Trophoblast cell (in vitro differentiated cells and primary cell): ENCODE measurements around the gene ASXL2.

Experiments
- DNase-seq, 2 donors: peaks; one replicate each; pipeline ENCODE4 v3.0.0-alpha.2; 2016
- H2AFZ ChIP-seq: 2 replicates; pipeline ENCODE4 v1.6.1; 2013; ENCODE audit warnings: low read length, moderate library complexity, mild to moderate bottlenecking; ENCODE audit not compliant: insufficient read depth, poor library complexity
- H2AK5ac ChIP-seq: 2 replicates; pipeline ENCODE4 v1.6.1; 2013; ENCODE audit warnings: mild to moderate bottlenecking, low read length
- H2BK120ac ChIP-seq: 2 replicates; pipeline ENCODE4 v1.6.1; 2013; ENCODE audit warnings: low read length, mild to moderate bottlenecking, moderate library complexity; ENCODE audit not compliant: insufficient read depth, poor library complexity
- H2BK12ac ChIP-seq: 2 replicates; pipeline ENCODE4 v1.6.1; 2013; ENCODE audit warnings: mild to moderate bottlenecking, low read length, moderate library complexity
- H2BK5ac ChIP-seq: 2 replicates; pipeline ENCODE4 v1.6.1; 2013; ENCODE audit warnings: low read length, low read depth, moderate library complexity, mild to moderate bottlenecking; ENCODE audit not compliant: poor library complexity
- H3K14ac ChIP-seq: 2 replicates; pipeline ENCODE4 v1.6.1; 2013; ENCODE audit warnings: mild to moderate bottlenecking, low read length
- H3K18ac ChIP-seq: 2 replicates; pipeline ENCODE4 v1.6.1; 2013; ENCODE audit warnings: mild to moderate bottlenecking, low read length
- H3K23ac ChIP-seq: 2 replicates; pipeline ENCODE4 v1.6.1; 2013; ENCODE audit warnings: low read length
- H3K27ac ChIP-seq: 2 replicates; pipeline ENCODE4 v1.5.1; 2013; ENCODE audit warnings: low read depth, mild to moderate bottlenecking, inconsistent platforms, low read length, moderate library complexity
- H3K27me3 ChIP-seq: 2 replicates; pipeline ENCODE4 v1.6.1; 2013; ENCODE audit warnings: inconsistent platforms, mild to moderate bottlenecking, low read length, moderate library complexity; ENCODE audit not compliant: insufficient read depth
- H3K36me3 ChIP-seq, 2 experiments: 1 replicate in 1 of 2; 2 replicates in 1 of 2; pipeline ENCODE4 v1.6.1; 2013; ENCODE audit warnings: low read length in 2 of 2, mild to moderate bottlenecking in 2 of 2, moderate library complexity in 1 of 2; ENCODE audit not compliant: insufficient read depth in 2 of 2, control insufficient read depth in 1 of 2
- H3K4ac ChIP-seq: 2 replicates; pipeline ENCODE4 v1.6.1; 2013; ENCODE audit warnings: low read depth, mild to moderate bottlenecking, low read length, moderate library complexity
- H3K4me1 ChIP-seq, 2 experiments: 1 replicate in 1 of 2; 2 replicates in 1 of 2; pipeline ENCODE4 v1.6.1; 2013; ENCODE audit warnings: low read length in 2 of 2, mild to moderate bottlenecking in 2 of 2, moderate library complexity in 1 of 2; ENCODE audit not compliant: insufficient read depth in 2 of 2, control insufficient read depth in 1 of 2
- H3K4me2 ChIP-seq: 2 replicates; pipeline ENCODE4 v1.6.1; 2013; ENCODE audit warnings: inconsistent platforms, mild to moderate bottlenecking, low read length, moderate library complexity
- H3K4me3 ChIP-seq: 2 replicates; pipeline ENCODE4 v1.5.1; 2013; ENCODE audit warnings: mild to moderate bottlenecking, low read depth, low read length, inconsistent platforms
- H3K79me1 ChIP-seq: one replicate; pipeline ENCODE4 v1.6.1; 2013; ENCODE audit warnings: low read length
- H3K79me2 ChIP-seq: 2 replicates; pipeline ENCODE4 v1.6.1; 2013; ENCODE audit warnings: low read length, mild to moderate bottlenecking; ENCODE audit not compliant: control insufficient read depth, insufficient read depth, poor library complexity
- H3K9ac ChIP-seq: 2 replicates; pipeline ENCODE4 v1.6.1; 2013; ENCODE audit warnings: mild to moderate bottlenecking, low read length
- H3K9me3 ChIP-seq: 2 replicates; pipeline ENCODE4 v1.6.1; 2013; ENCODE audit warnings: low read depth, mild to moderate bottlenecking, control low read depth, inconsistent platforms, low read length; ENCODE audit not compliant: insufficient read depth
- H4K12ac ChIP-seq: 2 replicates; pipeline ENCODE4 v1.6.1; 2013; ENCODE audit warnings: low read depth, mild to moderate bottlenecking, low read length, moderate library complexity
- H4K8ac ChIP-seq: 2 replicates; pipeline ENCODE4 v1.6.1; 2013; ENCODE audit warnings: low read depth, mild to moderate bottlenecking, low read length, moderate library complexity
- H4K91ac ChIP-seq: one replicate; pipeline ENCODE4 v1.6.1; 2013; ENCODE audit warnings: low read depth, mild to moderate bottlenecking, low read length, moderate library complexity
- WGBS: extraction: QIAGEN DNeasy Blood & Tissue Kit; methylation state at CpG from one replicate; pipeline ENCODE4 v1.1.7; 2013; ENCODE audit warnings: missing lambda C conversion rate; ENCODE audit not compliant: insufficient read length, insufficient coverage; ENCODE audit errors: extremely low coverage; 5-methylcytosine and 5-hydroxymethylcytosine counted together

ASXL2 gene

DNA sequence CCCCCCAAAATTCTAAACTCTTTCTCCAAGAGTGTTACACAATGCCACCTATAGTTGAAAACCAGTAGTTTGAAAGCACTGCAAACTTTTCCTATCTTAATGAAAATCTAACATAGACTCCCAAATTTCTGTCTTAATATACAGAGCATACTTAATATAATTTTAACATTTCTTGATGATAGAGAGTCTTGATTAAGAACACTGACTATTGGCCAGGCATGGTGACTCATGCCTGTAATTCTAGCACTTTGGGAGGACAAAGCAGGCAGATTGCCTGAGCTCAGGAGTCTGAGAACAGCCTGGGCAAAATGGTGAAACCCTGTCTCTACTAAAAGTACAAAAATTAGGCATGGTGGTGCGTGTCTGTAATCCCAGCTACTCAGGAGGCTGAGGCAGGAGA lies 34.2 kb downstream of the ASXL2 start:
- Histone ChIP-seq H2BK12ac (no peak overlapping the region), H3K36me3 (no peaks in the 10 kb centered on the region), H3K4me3 (no peak overlapping the region), H4K12ac (no peak overlapping the region), H3K27me3 (no peaks in the 10 kb centered on the region), H2AK5ac (no peak overlapping the region), H3K27ac (no peak overlapping the region), H3K79me2 (no peaks in the 10 kb centered on the region), H3K4me1 (no peaks in the 10 kb centered on the region), H3K9ac (no peak overlapping the region), H3K4me2 (no peak overlapping the region), H2BK5ac (no peak overlapping the region), H3K23ac (no peak overlapping the region), H4K91ac (no peak overlapping the region), H3K9me3 (no peaks in the 10 kb centered on the region), H3K79me1 (no peaks in the 10 kb centered on the region), H2AFZ (no peak overlapping the region), H4K8ac (no peak overlapping the region), H2BK120ac (no peak overlapping the region), H3K18ac (no peak overlapping the region), H3K14ac (no peak overlapping the region), H3K4ac (no peak overlapping the region)
- WGBS, result no CpG with 5 or more reads among the region's 1 CpG
- no peak for DNase-seq

DNA sequence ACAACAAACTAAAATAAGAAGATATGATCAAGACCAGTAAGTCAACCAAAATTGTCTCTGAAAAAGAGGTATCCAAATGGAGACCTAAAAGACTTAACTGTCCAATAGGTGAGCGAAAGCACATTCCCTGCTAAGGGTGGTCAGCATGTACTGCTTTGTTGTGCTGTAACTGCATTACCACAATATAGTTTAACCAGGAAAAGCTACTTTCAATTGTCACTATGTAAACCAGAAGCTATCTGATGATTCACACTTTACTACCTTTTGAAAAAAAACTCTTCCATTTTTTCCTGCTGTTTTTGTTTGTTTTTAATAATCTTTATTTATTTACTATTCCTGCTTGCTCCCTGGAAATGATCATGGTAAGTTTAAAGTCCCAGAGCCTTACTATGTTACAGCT lies 36.1 kb downstream of the ASXL2 start:
- no CpG with 5 or more reads among the region's 1 CpG for WGBS
- Histone ChIP-seq H3K4me2 (no peak overlapping the region), H2BK120ac (no peak overlapping the region), H2BK5ac (no peak overlapping the region), H3K79me2 (no peaks in the 10 kb centered on the region), H3K9me3 (no peaks in the 10 kb centered on the region), H3K36me3 (peaks cover 0 to 1% of the 10 kb centered on the region in 2 experiments), H3K27ac (no peak overlapping the region), H2BK12ac (no peak overlapping the region), H3K23ac (no peak overlapping the region), H3K4me3 (no peak overlapping the region), H3K27me3 (no peaks in the 10 kb centered on the region), H2AK5ac (no peak overlapping the region), H3K4ac (no peak overlapping the region), H2AFZ (no peak overlapping the region), H3K14ac (no peak overlapping the region), H4K8ac (no peak overlapping the region), H3K79me1 (no peaks in the 10 kb centered on the region), H3K9ac (no peak overlapping the region), H4K91ac (no peak overlapping the region), H4K12ac (no peak overlapping the region), H3K4me1 (no peaks in the 10 kb centered on the region), H3K18ac (no peak overlapping the region)
- no peak for DNase-seq

DNA sequence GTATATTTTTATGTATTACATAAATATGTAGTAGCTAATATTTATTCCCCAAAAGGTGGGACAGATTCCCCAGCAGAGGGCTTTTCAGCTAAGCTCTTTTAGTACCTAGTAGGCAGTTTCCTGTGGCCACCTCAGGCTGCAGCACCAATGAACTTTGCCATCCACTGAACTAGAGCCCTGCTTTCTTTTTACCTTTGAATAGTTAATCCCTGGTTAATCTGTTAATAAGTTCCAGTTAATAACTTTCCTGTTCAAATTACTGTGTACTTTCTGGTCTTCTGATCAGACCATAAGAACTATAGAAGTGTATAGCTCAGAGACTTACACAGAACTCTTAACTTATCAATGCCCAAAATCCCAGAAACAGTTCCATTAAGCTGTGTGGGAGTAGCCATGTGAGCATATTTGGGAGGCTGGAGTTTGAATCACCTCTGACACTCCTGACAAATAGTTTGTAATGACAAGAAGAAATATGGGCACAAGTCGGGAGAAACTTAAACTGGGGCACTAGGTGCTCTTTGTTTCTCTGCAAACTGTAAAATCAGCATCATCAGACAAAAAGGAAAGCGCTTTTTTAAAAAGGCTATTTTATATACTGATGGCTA lies 40.0 kb downstream of the ASXL2 start:
- no CpG with 5 or more reads among the region's 2 CpGs for WGBS
- H3K18ac ChIP-seq, result no peak overlapping the region

GRCh38 chr2:25835906-25836305 lies 42.4 kb downstream of the ASXL2 start:
- WGBS, result no CpG with 5 or more reads among the region's 2 CpGs
- Histone ChIP-seq H2BK5ac (no peak overlapping the region), H3K4me2 (no peak overlapping the region), H2BK12ac (no peak overlapping the region), H3K23ac (no peak overlapping the region), H3K14ac (no peak overlapping the region), H3K4me3 (no peak overlapping the region), H4K12ac (no peak overlapping the region), H4K8ac (no peak overlapping the region), H3K9ac (no peak overlapping the region), H3K9me3 (no peaks in the 10 kb centered on the region), H3K4ac (no peak overlapping the region), H4K91ac (no peak overlapping the region), H3K79me2 (no peaks in the 10 kb centered on the region), H2AFZ (no peak overlapping the region), H3K79me1 (no peaks in the 10 kb centered on the region), H3K18ac (no peak overlapping the region), H3K36me3 (peaks cover 0 to 1% of the 10 kb centered on the region in 2 experiments), H3K27me3 (no peaks in the 10 kb centered on the region), H3K27ac (no peak overlapping the region), H2AK5ac (no peak overlapping the region), H2BK120ac (no peak overlapping the region), H3K4me1 (no peaks in the 10 kb centered on the region)
- no peak for DNase-seq

More for the DNA sequence above, 40.0 kb downstream of the ASXL2 start:
- Histone ChIP-seq H3K4ac (no peak overlapping the region), H2BK120ac (no peak overlapping the region), H3K23ac (no peak overlapping the region), H3K79me1 (no peaks in the 10 kb centered on the region), H3K27me3 (no peaks in the 10 kb centered on the region), H3K4me3 (no peak overlapping the region), H3K36me3 (peaks cover 0 to 1% of the 10 kb centered on the region in 2 experiments), H3K79me2 (no peaks in the 10 kb centered on the region), H2AK5ac (no peak overlapping the region), H4K12ac (no peak overlapping the region), H4K91ac (no peak overlapping the region), H2AFZ (no peak overlapping the region), H3K9me3 (no peaks in the 10 kb centered on the region), H2BK12ac (no peak overlapping the region), H3K4me1 (no peaks in the 10 kb centered on the region), H3K14ac (no peak overlapping the region), H4K8ac (no peak overlapping the region), H3K9ac (no peak overlapping the region), H2BK5ac (no peak overlapping the region), H3K4me2 (no peak overlapping the region), H3K27ac (no peak overlapping the region)
- DNase-seq, result no peak
